ENCODE measurements around the gene KIRREL3.

Gene KIRREL3

DNA sequence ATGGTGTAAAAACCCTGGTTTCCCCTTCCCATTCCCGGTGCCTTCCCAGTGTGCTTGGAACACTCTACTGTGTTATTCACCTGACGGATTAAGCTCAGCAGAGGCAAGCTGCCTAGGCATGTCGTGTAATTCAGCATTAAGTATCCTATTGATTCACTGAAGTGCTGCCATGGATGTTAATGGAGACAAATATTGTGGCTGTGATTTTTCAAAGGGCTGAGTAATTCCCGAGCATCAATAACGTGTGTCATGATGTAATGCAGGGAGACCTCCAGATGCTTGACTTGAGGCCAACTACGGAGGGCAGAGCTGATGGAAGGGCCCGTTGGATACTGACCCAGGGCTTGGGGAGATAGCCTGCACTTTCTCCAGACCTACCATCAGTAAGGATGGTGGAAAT is 376.1 kb downstream of the KIRREL3 start:
- no peak for DNase-seq

DNA sequence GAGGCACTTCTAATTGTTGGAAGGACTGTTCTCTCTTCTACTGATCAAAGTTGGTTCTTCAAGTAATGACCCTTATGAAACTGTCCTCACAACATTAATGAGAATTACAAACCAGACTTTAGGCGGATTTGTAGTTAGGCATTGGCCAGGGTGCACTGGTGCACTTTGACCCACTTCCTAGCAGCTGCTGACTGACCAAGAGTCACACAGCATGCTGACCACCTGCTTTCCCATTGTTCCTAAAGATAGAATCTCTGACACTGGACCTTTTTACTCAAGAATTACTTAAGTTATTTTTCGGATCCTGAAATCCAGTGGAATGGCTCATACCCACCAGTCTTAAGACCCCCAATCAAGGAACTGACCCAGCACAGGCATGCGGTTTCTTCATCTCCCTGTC is 381.1 kb downstream of the KIRREL3 start:
- no peak for DNase-seq

DNA sequence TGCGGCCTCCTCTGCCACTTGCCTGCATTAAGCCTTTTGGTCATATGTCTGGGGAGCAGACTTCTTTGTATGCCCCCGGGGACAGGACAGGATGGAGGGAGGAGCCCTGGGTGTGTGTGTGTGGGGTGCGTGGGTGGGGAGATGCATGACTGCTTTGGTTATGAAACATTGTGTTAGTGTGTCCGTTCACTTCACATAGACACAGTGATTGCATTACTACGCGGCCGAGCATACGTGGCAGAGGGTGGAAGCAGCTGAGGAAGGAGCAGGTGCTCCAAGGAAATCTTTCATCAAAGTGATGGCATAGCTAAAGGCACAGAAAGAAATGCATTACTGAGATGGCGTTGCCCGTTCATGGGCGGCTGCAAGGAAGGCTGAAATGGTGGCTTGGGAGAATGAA is 384.7 kb downstream of the KIRREL3 start:
- DNase-seq, result no peak

DNA sequence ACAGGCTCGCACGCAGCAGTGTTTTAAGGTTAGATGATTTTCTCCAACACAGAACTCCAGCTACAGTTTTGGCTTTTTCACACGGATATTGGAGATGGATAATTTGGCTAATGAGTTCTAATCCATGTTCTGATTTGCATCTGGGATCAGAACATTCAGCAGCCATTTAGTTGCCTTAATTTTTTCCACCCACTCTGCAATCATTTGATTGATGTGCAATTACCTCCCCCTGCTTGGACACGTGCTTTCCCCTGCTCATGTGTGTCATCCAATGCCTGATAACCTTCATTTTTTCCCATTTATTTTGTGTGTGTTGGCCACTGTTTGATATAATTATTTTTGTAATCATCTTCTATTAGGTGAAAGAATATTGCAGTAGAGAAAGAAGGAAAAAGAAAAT is 387.3 kb downstream of the KIRREL3 start:
- no peak for DNase-seq

DNA sequence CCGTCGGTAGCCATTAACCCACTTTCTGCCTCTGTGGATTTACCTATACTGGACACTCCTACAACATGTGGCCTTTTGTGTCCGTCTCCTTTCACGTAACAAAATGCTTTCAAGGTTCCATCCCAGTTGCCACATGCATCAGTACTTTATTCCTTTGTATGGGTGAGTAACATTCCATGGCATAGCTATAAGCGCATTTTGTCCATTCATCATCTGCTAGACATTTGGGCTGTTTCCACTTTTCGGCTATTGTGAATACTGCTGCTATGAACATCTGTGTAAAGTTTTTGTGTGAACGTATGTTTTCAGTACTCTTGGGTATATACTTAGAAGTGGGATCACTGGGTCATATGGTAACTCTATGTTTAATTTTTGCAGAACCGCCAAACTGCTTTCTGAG is 387.9 kb downstream of the KIRREL3 start:
- no peak for DNase-seq

DNA sequence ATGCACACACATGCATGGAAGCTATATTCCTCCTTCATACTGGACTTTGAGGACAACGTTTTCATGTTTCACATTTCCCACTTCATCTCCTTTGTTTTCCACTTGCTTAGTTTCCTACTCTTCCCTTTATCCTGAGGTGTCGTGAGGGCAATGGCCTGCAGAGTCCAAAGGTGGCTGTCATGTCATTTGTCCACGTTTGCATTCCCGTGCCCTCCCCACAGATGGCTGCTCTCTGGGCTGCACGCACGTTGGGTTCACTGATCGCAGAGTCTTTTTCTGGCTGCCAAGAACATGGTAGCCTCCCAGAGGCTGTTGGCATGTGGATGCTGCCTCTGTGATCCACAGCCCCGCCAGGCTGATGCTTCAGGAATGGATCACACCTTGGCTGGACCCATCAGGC is 389.1 kb downstream of the KIRREL3 start:
- no peak for DNase-seq

DNA sequence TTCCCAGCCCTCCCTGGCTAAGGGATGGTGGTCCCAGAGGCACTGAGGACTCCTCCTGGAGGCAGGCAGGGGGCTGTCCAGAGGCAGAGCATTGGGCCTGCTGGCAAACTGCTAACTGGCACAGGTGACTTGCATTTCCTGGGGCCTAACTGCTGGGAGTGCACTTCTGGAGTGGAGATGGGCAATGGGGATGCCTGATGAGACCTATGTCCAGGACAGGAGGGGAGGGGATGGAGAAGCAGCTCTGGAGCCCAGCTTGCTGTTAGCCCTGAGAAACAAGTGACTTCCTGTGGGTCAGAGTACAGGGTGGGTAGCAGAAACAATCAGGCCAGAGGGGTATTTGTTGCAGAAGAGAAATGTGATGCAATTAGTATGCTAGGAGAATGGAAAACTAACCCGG is 391.9 kb downstream of the KIRREL3 start:
- DNase-seq, result no peak

DNA sequence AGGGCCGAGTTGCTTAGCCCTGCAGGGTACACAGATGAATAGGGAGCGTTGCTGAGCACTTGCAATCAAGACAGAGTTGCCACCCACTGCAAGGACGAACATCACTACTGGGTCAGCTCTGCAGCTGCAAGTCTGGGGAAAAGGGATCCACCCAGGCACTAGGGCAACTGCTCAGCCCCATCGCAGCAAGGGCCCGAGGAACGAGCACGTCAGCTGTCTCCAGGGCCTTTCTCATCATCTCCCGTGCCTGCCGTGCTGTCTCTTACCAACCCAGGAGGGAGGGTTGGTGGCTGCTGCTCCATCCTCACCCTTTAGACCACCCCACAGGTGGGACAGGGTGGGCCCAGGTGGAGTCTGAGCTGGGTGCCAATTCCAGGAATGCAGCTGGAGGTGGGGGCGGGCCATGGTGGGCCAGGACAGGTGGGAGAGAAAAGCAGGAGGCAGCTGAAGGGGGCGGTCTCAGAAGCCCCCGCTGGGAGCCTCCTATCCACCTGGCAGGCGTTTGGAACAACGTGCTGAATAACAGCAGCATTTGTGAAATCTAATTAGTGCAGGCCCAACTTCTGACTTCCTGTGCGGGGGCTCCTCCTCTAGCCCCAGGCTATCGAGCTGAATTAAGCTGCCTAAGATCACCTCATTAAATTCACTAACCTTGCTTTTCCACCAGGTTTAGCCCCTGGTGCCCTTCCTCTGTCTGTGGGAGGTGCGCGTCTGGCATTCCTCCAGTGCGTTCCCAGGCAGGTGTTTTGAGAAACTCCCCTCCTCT is 392.6 kb downstream of the KIRREL3 start:
- DNase-seq, result no peak

DNA sequence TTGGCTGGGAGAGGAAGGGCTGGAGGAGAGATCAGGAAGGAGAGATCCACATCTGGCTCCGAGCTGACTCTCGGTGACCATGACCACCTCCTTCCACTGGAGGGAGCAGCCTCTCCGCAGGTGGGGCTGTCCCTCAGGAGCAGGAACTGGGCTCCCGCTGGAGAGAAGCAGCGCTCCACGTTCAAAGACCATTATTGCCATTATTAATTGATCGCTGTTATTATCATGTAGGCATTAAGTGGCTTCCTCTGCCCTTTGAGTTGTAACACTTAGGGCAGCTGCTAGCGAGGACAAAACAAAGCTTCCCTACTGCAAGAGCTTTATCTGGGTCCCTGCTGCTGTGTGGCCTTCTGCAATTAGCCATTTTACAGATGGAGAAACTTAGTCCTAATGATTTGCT is 393.2 kb downstream of the KIRREL3 start:
- peak; percentile 32 for DNase-seq

DNA sequence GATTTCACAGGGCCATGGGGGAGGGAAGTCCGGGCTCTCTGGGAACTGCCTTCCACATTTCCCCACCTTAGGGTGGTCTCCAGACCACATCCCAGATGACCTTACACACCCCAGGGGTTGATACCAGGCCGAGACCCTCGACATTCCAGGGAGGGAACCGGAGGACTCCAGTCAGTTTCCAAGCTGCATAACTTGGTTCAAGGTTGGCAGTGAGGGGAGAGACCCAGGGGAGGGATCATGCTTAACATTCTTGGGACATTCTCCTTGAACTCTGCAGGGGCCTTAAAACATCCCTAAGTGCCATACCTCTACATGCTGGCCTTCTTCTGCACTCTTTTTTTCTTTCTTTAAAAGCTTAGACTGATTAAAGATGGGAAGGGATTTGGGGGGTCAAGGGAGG is 394.1 kb downstream of the KIRREL3 start:
- DNase-seq, result no peak

DNA sequence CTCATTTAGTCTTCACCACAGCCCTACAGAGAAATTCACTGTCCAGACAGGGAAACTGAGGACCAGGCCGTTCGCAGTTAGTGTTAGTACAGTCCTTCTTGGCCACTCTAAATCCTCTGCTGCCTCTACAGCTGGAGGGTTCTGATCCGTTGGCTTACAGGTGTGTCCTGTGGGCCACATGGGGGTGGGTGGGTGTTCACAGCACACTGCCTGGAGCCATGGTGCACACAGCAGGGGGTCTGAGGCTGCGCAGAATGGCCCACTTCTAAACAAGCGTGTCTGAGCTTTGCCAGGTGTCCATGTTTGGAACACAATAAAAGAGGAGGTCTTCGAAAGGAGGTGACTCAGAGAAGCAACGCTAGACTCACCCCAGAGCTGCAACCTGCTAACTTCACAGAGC is 396.1 kb downstream of the KIRREL3 start:
- DNase-seq, result no peak

DNA sequence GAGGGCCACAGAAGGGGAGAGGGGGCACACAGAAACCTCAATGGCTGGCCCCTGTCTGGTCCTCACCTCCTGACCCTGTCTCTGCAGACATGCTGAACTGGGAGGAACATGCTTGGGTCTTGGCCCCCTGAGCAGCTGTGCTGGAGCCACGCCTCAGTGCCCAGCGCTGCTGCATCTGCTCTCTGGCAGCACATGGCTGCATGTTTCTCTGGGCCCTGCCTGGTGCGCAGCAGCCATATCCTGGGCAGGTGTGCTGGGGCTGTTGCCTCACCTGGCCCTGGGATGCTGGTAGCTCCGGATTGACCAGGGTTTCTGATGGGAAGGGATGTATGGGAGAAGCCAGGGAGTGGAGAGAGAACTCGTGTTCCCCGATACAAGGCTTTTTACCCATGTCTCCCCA is 397.1 kb downstream of the KIRREL3 start:
- DNase-seq, result no peak

DNA sequence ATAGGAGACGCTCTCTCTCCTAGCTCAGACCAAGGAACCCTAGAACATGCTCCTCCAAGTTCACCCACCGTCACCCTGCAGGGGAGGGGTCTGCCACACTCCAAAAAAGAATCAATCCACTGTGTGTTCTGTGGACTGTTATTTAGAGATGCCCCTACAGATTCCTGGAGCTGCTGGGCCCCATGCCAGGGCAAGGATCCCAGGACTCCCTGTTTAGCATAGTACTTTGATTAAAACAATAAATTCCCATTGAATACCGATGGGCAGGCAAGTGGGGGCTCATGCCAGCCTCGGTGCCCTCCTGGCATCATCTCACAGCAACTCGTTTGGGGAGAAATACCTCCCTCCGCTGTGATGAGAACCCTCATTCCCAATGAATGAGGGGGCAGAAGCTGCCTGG is 397.6 kb downstream of the KIRREL3 start:
- no peak for DNase-seq

DNA sequence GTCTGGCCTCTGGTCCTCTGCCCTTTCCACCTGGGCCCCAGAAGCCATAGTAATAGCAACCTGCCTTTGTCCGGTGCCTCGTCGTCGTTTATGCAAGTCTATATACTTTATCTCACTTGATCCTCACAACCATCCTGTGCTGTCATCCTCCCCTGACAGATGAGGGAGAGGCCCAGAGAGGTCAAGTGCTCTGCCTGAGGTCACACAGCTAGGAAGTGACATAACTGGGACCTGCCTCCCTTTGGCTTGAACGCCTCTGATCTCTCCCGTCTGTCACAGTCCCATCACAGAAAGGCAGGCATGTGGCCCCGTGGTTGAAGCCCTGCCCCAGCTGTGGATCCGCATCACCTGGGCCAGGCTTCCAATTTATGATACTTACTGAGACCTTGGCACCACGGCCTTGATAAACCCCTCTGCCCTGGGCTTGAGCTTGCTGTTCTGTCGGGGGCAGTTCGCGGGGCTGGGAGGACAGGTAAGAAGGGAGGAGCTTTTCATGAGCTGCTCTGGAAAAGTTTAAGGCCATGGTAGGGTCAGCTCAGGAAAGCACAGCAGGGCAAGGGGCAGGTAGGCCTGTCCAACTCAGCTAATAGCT is 398.1 kb downstream of the KIRREL3 start:
- no peak for DNase-seq

DNA sequence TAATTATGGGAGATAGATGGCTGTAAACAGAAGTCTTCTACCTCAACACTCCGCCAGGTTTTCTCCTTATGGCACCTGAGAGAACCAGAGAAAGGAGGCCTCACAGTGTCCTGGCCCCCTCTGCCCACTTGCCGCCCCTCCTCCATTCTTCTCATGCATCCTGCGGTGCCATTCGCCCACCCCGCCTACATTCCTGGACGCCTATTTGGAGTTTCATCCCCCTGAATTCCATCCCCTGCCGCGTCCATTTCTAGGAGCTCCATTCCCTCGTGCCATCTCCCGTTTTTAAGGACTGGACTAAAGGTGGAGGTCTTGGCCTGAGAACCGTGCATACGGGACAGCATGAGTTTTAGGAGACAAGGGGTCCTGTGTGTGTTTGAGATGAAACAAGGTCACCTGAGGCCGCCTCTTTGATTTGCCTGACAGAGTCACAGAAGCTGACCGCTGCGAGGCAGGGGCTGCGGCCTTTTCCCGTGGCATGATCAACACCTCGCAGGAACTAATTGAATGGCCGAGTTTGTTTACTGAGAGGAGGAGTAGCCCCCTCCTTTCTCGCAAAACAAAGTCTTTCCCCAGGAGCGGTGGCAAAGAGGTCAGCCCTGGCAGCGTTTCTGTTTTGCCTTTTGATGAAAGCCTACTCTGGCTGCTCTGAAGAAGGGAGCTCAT is 398.9 kb downstream of the KIRREL3 start:
- DNase-seq, result no peak

DNA sequence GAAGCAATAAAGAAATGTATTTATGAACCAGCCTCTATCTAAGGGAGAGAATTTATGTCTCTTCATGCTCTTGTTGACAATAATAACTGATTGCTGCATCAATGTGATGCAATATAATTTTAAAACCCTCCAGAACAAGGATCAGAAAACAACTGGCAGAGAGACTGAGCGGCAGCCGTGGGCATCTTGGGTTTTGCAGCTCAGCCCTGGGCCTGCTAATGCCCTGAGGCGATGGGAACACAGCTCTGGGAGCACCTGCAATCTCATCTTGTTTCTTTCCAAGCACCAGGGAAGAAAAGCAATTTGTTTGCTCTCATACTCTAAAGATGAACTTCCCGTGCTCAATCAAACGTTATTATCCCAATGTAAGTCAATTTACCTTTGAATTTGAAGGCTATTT is 399.4 kb downstream of the KIRREL3 start:
- DNase-seq, result no peak

DNA sequence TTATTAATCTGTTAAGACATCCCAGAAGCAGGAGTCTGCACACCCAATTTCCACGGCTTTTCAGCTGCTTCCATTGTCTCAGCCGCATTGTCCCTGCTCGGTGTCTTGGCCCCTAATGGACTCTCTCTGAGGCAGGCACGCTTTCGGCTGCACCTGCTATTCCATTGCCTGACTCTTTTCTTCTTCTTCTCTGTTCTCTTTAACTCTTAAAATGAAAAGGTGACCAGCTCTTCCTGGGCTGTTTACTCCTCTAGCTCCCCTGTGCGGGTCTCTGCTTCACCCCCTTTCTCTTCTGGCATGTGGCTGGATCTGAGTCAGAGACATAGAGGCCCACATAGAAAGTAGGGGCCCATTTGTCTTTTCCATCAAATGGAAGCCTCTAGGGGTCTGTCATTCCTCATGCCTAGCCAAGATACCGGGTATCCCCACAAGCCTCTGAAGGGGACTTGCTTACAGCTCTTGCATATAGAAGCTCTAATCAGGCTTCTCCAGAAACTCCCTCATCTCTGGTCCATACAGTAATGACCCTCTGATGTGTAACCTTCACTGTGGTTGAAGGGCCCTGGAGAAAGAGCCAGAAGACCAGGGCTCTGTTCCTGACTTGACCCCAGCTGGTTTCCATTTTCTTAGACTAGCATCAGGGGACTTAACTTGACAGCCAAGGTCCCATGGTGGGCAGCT is 401.2 kb downstream of the KIRREL3 start:
- no peak for DNase-seq

DNA sequence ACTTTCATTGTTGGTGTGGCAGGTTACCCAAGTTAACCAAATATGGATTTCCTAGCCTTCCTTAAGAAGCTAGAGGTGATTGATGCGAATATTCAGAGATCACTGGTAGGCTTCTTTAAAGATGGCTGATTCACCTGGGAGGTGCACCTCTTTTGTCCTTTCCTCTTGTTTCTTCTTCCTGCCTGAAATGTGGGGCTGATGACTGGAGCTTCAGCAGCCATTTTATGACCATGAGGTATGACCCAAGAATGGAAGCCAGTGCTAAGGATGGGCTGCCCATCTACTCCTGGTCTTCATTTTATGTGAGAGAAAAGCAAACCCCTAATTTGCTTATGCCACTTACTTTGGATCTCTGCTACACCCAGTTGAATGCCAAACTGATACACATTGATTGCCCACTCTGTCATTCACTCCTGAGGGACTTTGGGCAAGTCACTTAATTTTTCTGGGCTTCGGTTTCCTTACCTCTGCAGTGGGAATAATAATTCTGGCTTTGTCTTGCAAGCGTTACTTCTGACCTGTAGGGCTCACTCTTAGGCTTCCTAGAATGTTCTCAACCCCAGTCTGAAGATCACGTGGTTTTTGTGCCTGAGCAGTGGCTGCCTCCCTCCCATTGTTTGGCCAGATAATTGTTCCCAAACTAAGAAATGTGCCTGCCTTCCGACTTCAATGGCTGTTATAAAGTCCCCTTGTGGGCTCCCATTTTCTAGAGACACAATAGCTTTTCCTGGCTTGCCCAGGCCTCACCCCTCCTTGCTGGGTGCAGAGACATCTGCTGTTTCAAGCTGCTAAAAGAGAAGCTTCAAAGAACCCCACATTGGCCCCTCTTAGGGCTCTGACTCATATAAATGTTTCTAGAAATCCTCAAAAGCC is 402.0 kb downstream of the KIRREL3 start:
- DNase-seq, result no peak

DNA sequence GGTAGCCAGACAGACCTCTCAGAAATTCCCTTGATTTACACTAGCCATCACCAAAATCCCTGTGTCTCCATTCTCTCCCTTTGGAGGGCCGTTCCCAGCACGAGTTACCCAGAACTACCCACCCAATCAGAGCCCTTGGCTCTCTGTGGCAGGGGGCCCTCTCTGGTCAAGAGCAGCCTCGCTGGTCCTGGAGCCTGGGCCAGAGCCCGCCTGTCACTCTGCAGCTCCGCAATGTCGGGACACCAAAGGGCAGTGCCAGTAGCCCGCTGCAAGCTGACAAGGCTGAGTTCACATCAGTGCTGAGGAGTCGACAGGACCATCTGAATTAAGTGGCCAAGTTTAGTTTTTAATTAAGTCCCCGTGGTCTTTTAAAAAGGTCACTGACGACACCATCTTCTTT is 403.5 kb downstream of the KIRREL3 start:
- DNase-seq, result no peak

DNA sequence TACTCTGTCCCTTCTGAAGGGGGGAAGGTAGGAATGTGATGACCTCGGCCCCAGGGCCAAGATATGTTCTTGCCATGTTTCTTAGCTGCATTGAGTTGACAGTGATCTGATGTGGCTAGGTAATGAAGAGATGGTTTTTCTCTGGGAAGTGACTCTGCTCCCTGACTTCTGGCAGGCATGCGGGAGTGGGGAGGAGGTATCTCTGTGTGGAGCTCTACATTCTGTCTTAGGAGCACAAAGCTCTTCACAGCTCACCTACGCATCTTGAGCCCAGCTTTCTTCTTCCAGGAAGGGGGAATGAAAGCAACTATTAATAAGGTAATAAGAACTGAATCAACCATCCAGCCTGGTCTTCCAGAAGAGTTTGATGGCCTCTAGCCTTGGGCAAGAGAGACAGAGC is 404.1 kb downstream of the KIRREL3 start:
- no peak for DNase-seq

DNA sequence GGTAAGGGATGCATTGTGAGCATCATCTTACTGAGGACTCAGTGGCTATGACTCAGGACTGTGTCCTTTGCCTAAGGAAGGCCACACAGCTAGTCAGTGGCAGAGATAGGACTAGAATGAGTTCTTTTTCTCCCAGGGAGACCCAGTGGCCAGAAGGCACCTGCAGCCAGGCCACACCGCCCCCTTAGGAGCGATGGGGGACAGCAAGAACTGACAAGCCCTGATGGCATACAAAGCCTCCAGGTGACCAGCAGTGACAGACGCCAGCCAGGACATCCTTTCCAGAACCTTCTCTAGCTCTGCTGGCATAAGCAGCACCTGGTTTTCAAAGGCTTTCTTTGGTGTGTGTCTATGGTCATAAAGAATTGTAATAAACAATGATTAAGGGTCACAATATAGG is 405.0 kb downstream of the KIRREL3 start:
- DNase-seq, result no peak

DNA sequence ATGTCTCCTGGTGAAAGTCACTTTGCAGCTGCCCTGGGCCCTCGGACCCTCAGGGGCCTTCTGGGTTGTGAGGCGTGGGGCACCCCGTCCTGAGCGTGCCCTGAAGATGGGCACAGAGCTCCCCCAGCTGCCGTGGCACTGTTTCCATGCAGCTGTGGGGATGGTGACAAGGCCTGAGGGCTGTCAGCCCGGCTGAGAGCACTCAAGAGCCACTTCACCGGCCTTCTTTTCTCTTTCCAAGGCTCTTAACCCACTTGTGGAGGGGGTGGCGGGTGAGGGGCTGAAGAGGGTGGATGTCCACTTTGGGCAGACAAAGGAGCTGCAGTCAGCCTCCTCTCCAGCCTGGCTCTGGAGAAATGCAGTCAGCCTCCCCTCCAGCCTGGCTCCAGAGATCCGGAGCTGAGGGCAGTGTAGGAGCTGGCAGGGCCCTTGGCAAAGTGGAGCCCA is 405.6 kb downstream of the KIRREL3 start:
- DNase-seq, result no peak

Measured in stimulated activated CD8-positive, alpha-beta memory T cell treated with anti-CD3 and anti-CD28 coated beads, Interleukin-4, amount 100 ng/mL, for 48 hours (primary cell).